Measurements from ENCODE around the gene RCL1. TPM values are rescaled to one million over a fixed set of nuclear protein-coding genes. Genes with fewer than 3 reads are reported as not detected.
"Not testable (repeated sequence)": the region's sequence is repeated elsewhere in the genome, so short reads cannot be mapped to it uniquely, and the experiment has no call there.

RCL1 gene
- polyA plus RNA-seq, 2 donors: 8.5 to 10.8 TPM

DNA sequence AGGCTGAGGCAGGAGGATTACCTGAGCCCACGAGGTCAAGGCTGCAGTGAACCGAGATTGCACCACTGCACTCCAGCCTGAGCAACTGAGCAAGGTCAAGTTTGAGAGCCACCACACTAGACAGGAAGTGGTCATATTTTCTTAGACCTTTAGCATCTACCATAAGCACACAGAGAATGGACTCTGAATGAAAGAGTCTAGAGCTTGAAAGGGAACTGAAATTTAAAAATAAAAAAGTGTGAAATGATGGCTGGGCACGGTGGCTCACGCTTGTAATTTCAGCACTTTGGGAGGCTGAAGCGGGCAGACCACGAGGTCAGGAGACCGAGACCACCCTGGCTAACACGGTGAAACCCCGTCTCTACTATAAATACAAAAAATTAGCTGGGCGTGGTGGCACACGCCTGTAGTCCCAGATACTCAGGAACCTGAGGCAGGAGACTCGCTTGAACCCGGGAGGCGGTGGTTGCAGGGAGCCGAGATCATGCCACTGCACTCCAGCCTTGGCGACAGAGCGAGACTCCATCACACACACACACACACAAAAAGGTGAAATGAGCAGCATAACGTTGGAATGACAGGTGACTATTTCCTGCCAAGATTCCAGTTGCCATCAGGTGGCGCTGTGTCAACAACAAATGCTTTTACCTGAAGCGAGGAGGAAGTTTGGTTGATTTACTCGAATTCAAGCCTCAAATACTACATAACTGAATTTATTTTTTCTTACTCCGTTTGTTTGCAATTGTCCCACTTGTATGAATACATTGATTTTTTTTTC is 30.4 kb upstream of the RCL1 start:
- 22 to 23% methylated on average over 22 of the region's 22 CpGs for WGBS, 2 donors
- H3K27ac ChIP-seq (ENCODE audit: low read depth in 2 of 2, low read length in 1 of 2): no peak overlapping the region
- no peaks in the 10 kb centered on the region for H3K27me3 ChIP-seq (ENCODE audit: control insufficient read depth in 1 of 2, insufficient read depth in 2 of 2, low read length in 2 of 2)
- H3K9me3 ChIP-seq (ENCODE audit: control insufficient read depth in 2 of 2, insufficient read depth in 1 of 2, low read depth in 1 of 2, low read length in 1 of 2): no peaks in the 10 kb centered on the region
- H3K4me3 ChIP-seq (ENCODE audit: low read depth in 1 of 2, low read length in 2 of 2): peak overlapping the region in 1 of 2 donors; percentile 5
- H3K4me1 ChIP-seq (ENCODE audit: control insufficient read depth in 2 of 2, insufficient read depth in 2 of 2, low read length in 1 of 2): peaks cover 0 to 2% of the 10 kb centered on the region in 2 donors
- no peaks in the 10 kb centered on the region for H3K36me3 ChIP-seq (ENCODE audit: control insufficient read depth in 2 of 2, insufficient read depth in 2 of 2, low read length in 1 of 2)

DNA sequence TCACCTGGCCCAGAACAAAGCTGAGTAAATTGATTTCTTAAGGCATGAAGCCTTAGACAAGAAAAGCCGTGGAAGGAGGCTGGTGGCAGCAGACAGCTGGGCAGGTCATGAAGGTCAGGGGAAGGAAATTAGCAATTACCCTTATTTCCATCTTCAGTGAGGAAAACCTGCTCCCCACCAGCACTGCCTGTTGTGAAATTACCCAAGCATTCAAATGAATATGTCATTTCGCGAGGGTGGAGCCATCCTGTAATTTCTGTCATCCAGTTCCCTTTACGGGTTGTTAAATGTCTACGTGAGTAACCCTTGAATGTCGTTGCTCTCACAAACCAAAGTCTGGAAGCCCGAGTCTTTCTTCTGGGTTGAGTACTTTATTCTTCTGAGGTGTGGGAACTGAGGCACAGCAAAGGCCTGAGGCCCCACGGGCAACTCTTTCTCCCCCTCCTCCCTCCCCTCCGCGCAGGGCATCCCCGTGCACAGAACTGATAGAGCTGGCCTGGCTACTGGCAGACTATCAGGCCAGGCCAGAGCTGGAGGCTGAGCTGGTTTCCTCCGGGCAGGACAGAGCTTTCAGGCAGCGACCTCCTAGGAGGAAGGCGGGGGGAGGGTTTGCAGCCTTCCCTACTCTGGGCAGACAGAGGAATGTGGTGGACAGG is 29.7 kb upstream of the RCL1 start:
- H3K9me3 ChIP-seq (ENCODE audit: control insufficient read depth in 2 of 2, insufficient read depth in 1 of 2, low read depth in 1 of 2, low read length in 1 of 2): no peaks in the 10 kb centered on the region
- H3K36me3 ChIP-seq (ENCODE audit: control insufficient read depth in 2 of 2, insufficient read depth in 2 of 2, low read length in 1 of 2): no peaks in the 10 kb centered on the region
- H3K27me3 ChIP-seq (ENCODE audit: control insufficient read depth in 1 of 2, insufficient read depth in 2 of 2, low read length in 2 of 2): no peaks in the 10 kb centered on the region
- H3K4me3 ChIP-seq (ENCODE audit: low read depth in 1 of 2, low read length in 2 of 2): peak overlapping the region in 1 of 2 donors; percentile 5
- 44 to 51% methylated on average over 14 of the region's 14 CpGs for WGBS, 2 donors
- peaks cover 0 to 2% of the 10 kb centered on the region in 2 donors for H3K4me1 ChIP-seq (ENCODE audit: control insufficient read depth in 2 of 2, insufficient read depth in 2 of 2, low read length in 1 of 2)
- peak overlapping the region in 1 of 2 donors; percentile 26 for H3K27ac ChIP-seq (ENCODE audit: low read depth in 2 of 2, low read length in 1 of 2)

DNA sequence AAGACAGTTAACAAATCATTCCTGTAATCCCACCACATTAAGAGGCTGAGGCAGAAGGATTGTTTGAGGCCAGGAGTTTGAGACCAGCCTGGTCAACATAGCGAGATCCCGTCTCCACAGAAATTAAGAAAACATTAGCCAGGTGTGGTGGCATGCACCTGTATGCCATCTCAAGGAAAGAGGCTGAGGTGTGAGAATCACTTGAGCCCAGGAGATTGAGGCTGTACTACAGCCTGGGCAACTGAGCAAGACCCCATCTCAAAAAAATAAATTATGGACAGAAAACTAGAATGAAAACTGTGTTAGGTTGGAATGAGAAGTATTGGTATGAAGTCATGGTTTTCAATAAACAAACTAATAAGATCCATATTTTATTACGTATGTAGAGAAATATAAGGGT is 28.7 kb upstream of the RCL1 start:
- Histone ChIP-seq H3K4me3 (ENCODE audit: low read depth in 1 of 2, low read length in 2 of 2) (no peak overlapping the region), H3K27ac (ENCODE audit: low read depth in 2 of 2, low read length in 1 of 2) (no peak overlapping the region), H3K36me3 (ENCODE audit: control insufficient read depth in 2 of 2, insufficient read depth in 2 of 2, low read length in 1 of 2) (no peaks in the 10 kb centered on the region), H3K9me3 (ENCODE audit: control insufficient read depth in 2 of 2, insufficient read depth in 1 of 2, low read depth in 1 of 2, low read length in 1 of 2) (no peaks in the 10 kb centered on the region), H3K27me3 (ENCODE audit: control insufficient read depth in 1 of 2, insufficient read depth in 2 of 2, low read length in 2 of 2) (no peaks in the 10 kb centered on the region), H3K4me1 (ENCODE audit: control insufficient read depth in 2 of 2, insufficient read depth in 2 of 2, low read length in 1 of 2) (peaks cover 0 to 2% of the 10 kb centered on the region in 2 donors)
- WGBS, 2 donors: 66 to 79% methylated on average over 3 of the region's 3 CpGs

GRCh38 chr9:4768681-4769080 is 24.1 kb upstream of the RCL1 start:
- Histone ChIP-seq H3K9me3 (ENCODE audit: control insufficient read depth in 2 of 2, insufficient read depth in 1 of 2, low read depth in 1 of 2, low read length in 1 of 2) (no peaks in the 10 kb centered on the region), H3K36me3 (ENCODE audit: control insufficient read depth in 2 of 2, insufficient read depth in 2 of 2, low read length in 1 of 2) (no peaks in the 10 kb centered on the region), H3K4me3 (ENCODE audit: low read depth in 1 of 2, low read length in 2 of 2) (no peak overlapping the region), H3K27me3 (ENCODE audit: control insufficient read depth in 1 of 2, insufficient read depth in 2 of 2, low read length in 2 of 2) (no peaks in the 10 kb centered on the region), H3K4me1 (ENCODE audit: control insufficient read depth in 2 of 2, insufficient read depth in 2 of 2, low read length in 1 of 2) (no peaks in the 10 kb centered on the region), H3K27ac (ENCODE audit: low read depth in 2 of 2, low read length in 1 of 2) (no peak overlapping the region)

DNA sequence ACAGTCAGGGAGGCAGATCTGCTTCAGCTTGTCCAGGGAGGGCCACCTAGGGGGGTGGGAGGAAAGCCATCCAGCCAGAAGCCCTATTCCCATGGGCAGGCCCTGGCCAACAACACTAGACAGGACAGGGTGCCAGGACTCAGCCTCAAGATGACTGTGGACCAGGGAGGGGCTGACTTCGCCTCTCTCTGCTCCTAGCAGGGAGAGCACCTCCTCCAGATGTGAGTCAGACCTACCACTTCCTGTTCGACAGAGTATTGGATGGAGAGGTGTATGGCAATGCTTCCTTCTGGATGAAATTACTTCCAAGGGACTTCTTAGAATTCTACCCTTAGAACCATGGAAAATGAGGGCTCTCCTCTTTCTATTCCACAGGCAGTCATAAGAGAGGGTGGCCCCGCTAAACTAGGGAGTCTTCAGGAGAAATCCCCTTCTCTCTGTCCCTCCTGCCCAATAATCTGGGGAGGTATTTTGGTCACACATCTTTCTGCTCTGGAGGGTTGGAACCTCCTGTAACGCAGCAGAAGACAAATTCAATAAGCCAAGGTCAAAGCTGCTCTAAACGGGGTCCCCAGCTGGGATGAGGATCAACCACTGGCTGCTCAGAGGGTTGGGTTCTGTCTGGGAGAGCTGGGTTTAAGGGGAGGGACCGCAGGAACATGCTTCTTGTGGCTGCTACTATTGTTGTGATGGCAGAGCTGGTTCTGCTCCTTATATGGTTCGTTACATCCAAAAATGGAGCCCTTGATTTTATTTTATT is 23.2 kb upstream of the RCL1 start:
- Histone ChIP-seq H3K4me1 (ENCODE audit: control insufficient read depth in 2 of 2, insufficient read depth in 2 of 2, low read length in 1 of 2) (no peaks in the 10 kb centered on the region), H3K27me3 (ENCODE audit: control insufficient read depth in 1 of 2, insufficient read depth in 2 of 2, low read length in 2 of 2) (no peaks in the 10 kb centered on the region), H3K36me3 (ENCODE audit: control insufficient read depth in 2 of 2, insufficient read depth in 2 of 2, low read length in 1 of 2) (no peaks in the 10 kb centered on the region), H3K4me3 (ENCODE audit: low read depth in 1 of 2, low read length in 2 of 2) (no peak overlapping the region), H3K27ac (ENCODE audit: low read depth in 2 of 2, low read length in 1 of 2) (no peak overlapping the region), H3K9me3 (ENCODE audit: control insufficient read depth in 2 of 2, insufficient read depth in 1 of 2, low read depth in 1 of 2, low read length in 1 of 2) (no peaks in the 10 kb centered on the region)
- WGBS, 2 donors: 78 to 80% methylated on average over 7 of the region's 7 CpGs

GRCh38 chr9:4771788-4772187 is 21.0 kb upstream of the RCL1 start:
- Histone ChIP-seq H3K27me3 (ENCODE audit: control insufficient read depth in 1 of 2, insufficient read depth in 2 of 2, low read length in 2 of 2) (no peaks in the 10 kb centered on the region), H3K27ac (ENCODE audit: low read depth in 2 of 2, low read length in 1 of 2) (no peak overlapping the region), H3K4me1 (ENCODE audit: control insufficient read depth in 2 of 2, insufficient read depth in 2 of 2, low read length in 1 of 2) (no peaks in the 10 kb centered on the region), H3K4me3 (ENCODE audit: low read depth in 1 of 2, low read length in 2 of 2) (no peak overlapping the region), H3K9me3 (ENCODE audit: control insufficient read depth in 2 of 2, insufficient read depth in 1 of 2, low read depth in 1 of 2, low read length in 1 of 2) (no peaks in the 10 kb centered on the region), H3K36me3 (ENCODE audit: control insufficient read depth in 2 of 2, insufficient read depth in 2 of 2, low read length in 1 of 2) (no peaks in the 10 kb centered on the region)
- 90 to 94% methylated on average over 1 of the region's 1 CpG for WGBS, 2 donors

DNA sequence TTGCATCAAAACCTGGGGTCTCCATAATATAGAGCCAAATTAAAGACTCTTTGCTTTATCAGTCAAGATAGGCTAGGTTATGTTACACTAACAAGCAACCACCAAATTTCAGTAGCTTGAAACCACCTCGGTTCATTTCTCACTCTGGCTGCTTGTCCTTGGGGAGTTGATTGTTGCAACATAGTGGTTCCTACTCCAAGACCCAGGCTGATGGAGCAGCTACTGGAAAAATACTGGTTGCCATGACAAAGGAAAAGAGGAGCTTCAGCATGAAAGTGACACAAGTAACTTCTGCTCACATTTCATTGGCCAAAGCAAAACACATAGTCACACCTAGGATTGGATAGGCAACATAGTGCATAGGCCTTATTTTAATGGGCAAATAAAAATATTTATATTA is 18.5 kb upstream of the RCL1 start:
- Histone ChIP-seq H3K4me1 (ENCODE audit: control insufficient read depth in 2 of 2, insufficient read depth in 2 of 2, low read length in 1 of 2) (no peaks in the 10 kb centered on the region), H3K27me3 (ENCODE audit: control insufficient read depth in 1 of 2, insufficient read depth in 2 of 2, low read length in 2 of 2) (no peaks in the 10 kb centered on the region), H3K4me3 (ENCODE audit: low read depth in 1 of 2, low read length in 2 of 2) (no peak overlapping the region), H3K27ac (ENCODE audit: low read depth in 2 of 2, low read length in 1 of 2) (no peak overlapping the region), H3K36me3 (ENCODE audit: control insufficient read depth in 2 of 2, insufficient read depth in 2 of 2, low read length in 1 of 2) (no peaks in the 10 kb centered on the region), H3K9me3 (ENCODE audit: control insufficient read depth in 2 of 2, insufficient read depth in 1 of 2, low read depth in 1 of 2, low read length in 1 of 2) (no peaks in the 10 kb centered on the region)
- 68 to 71% methylated on average over 1 of the region's 1 CpG for WGBS, 2 donors

DNA sequence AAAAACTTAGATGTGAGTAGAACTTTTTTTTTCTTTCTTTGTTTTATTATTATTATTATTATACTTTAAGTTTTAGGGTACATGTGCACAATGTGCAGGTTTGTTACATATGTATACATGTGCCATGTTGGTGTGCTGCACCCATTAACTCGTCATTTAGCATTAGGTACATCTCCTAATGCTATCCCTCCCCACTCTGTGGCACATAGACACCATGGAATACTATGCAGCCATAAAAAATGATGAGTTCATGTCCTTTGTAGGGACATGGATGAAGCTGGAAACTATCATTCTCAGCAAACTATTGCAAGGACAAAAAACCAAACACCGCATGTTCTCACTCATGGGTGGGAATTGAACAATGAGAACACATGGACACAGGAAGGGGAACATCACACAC is 17.8 kb upstream of the RCL1 start:
- H3K9me3 ChIP-seq (ENCODE audit: control insufficient read depth in 2 of 2, insufficient read depth in 1 of 2, low read depth in 1 of 2, low read length in 1 of 2); H3K4me3 ChIP-seq (ENCODE audit: low read depth in 1 of 2, low read length in 2 of 2); H3K4me1 ChIP-seq (ENCODE audit: control insufficient read depth in 2 of 2, insufficient read depth in 2 of 2, low read length in 1 of 2); H3K27ac ChIP-seq (ENCODE audit: low read depth in 2 of 2, low read length in 1 of 2); H3K36me3 ChIP-seq (ENCODE audit: control insufficient read depth in 2 of 2, insufficient read depth in 2 of 2, low read length in 1 of 2); H3K27me3 ChIP-seq (ENCODE audit: control insufficient read depth in 1 of 2, insufficient read depth in 2 of 2, low read length in 2 of 2): not testable (repeated sequence)
- 63 to 66% methylated on average over 1 to 2 of the region's 2 CpGs for WGBS, 2 donors

DNA sequence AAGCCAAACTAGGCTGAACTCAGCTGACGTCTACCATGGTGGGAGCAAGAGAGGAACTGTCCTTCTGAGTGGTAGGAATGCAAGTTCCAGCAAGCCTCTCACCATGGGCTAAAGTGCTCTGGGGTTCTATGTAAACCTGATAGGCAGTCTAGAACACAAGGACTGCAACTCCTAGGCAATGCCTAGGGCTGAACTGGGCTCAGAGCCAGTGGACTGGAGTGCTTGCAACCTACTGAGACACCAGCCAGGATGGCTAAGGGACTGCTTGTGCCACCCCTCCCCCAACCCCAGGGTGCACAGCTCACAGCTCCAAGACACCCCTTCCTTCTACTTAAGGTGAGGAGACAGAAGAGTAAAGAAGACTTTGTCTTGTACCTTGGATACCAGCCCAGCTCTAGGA is 12.1 kb upstream of the RCL1 start:
- no peak overlapping the region for H3K27ac ChIP-seq (ENCODE audit: low read depth in 2 of 2, low read length in 1 of 2)
- peaks cover 0 to 1% of the 10 kb centered on the region in 2 donors for H3K4me1 ChIP-seq (ENCODE audit: control insufficient read depth in 2 of 2, insufficient read depth in 2 of 2, low read length in 1 of 2)
- WGBS, 2 donors: 88 to 94% methylated on average over 1 of the region's 1 CpG
- H3K27me3 ChIP-seq (ENCODE audit: control insufficient read depth in 1 of 2, insufficient read depth in 2 of 2, low read length in 2 of 2): no peaks in the 10 kb centered on the region
- no peak overlapping the region for H3K4me3 ChIP-seq (ENCODE audit: low read depth in 1 of 2, low read length in 2 of 2)
- H3K36me3 ChIP-seq (ENCODE audit: control insufficient read depth in 2 of 2, insufficient read depth in 2 of 2, low read length in 1 of 2): no peaks in the 10 kb centered on the region
- no peaks in the 10 kb centered on the region for H3K9me3 ChIP-seq (ENCODE audit: control insufficient read depth in 2 of 2, insufficient read depth in 1 of 2, low read depth in 1 of 2, low read length in 1 of 2)

Measured in esophagus (tissue), 2 donors.